PC-3 (cell line): ENCODE data around the gene C10orf62.

Experiments
- EZH2 ChIP-seq: fragments of 300-600 bp; sonication (generic); IDR thresholded peaks from one replicate; pipeline ENCODE4 v1.6.1; 2017; ENCODE audit warnings: antibody characterized with exemption, mild to moderate bottlenecking, low read length; ENCODE audit not compliant: unreplicated experiment
- EZH2phosphoT487 ChIP-seq: fragments of 300-600 bp; sonication (generic); IDR thresholded peaks from 2 replicates; pipeline ENCODE4 v1.6.1; 2018; ENCODE audit warnings: mild to moderate bottlenecking, antibody characterized with exemption, low read length, borderline replicate concordance
- TF ChIP-seq, protein P1 (sequence below): fragments of 300-600 bp; sonication (generic); conservative IDR thresholded peaks from 2 replicates; pipeline ENCODE4 v1.5.1; 2017; ENCODE audit warnings: antibody characterized with exemption, low read depth, mild to moderate bottlenecking, low read length

- TF ChIP-seq, protein P1, sequence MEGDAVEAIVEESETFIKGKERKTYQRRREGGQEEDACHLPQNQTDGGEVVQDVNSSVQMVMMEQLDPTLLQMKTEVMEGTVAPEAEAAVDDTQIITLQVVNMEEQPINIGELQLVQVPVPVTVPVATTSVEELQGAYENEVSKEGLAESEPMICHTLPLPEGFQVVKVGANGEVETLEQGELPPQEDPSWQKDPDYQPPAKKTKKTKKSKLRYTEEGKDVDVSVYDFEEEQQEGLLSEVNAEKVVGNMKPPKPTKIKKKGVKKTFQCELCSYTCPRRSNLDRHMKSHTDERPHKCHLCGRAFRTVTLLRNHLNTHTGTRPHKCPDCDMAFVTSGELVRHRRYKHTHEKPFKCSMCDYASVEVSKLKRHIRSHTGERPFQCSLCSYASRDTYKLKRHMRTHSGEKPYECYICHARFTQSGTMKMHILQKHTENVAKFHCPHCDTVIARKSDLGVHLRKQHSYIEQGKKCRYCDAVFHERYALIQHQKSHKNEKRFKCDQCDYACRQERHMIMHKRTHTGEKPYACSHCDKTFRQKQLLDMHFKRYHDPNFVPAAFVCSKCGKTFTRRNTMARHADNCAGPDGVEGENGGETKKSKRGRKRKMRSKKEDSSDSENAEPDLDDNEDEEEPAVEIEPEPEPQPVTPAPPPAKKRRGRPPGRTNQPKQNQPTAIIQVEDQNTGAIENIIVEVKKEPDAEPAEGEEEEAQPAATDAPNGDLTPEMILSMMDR, result no peak
- TF ChIP-seq EZH2, result no peak
- TF ChIP-seq EZH2phosphoT487, result no peak
These were observed 38.2 kb downstream of the C10orf62 start for GRCh38 chr10:97627731-97628130.
